ENCODE measurements around the gene RERG. TPM values are rescaled to one million over a fixed set of nuclear protein-coding genes. Genes with fewer than 3 reads are reported as not detected.

Gene RERG
- total RNA-seq, 2 donors from 2014 or later = 0.84 to 5.3 TPM

DNA sequence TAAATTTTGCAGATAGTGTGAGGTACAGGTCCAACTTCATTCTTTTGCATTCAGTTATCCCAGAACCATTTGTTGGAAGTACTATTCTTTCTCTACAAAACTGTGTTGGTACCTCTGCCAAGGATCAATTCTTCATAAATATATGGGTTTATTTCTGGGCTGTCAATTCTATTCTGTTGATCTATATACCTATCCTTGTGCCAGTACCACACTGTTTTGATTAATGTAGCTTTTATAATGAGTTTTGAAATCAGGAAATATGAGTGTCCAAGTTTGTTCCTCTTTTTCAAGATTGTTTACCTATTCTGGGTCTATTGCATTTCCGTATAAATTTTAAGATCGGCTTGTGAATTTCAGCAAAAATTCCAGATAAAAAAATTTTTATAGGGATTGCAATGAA is 48.1 kb downstream of the RERG start:
- Histone ChIP-seq H3K9me3 (no peaks in the 10 kb centered on the region), H3K27ac (no peak overlapping the region), H3K9ac (ENCODE audit: low read depth in 2 of 2, low read length in 2 of 2) (no peak overlapping the region), H3K4me3 (no peak overlapping the region), H3K4me1 (no peaks in the 10 kb centered on the region), H3K36me3 (no peaks in the 10 kb centered on the region), H3K27me3 (no peaks in the 10 kb centered on the region)
- TF ChIP-seq CTCF (IDR thresholded peaks at IDR 0.05) = no peak
- no peak for DNase-seq
- intact Hi-C loops (cut with DNase I) = no loop called here

DNA sequence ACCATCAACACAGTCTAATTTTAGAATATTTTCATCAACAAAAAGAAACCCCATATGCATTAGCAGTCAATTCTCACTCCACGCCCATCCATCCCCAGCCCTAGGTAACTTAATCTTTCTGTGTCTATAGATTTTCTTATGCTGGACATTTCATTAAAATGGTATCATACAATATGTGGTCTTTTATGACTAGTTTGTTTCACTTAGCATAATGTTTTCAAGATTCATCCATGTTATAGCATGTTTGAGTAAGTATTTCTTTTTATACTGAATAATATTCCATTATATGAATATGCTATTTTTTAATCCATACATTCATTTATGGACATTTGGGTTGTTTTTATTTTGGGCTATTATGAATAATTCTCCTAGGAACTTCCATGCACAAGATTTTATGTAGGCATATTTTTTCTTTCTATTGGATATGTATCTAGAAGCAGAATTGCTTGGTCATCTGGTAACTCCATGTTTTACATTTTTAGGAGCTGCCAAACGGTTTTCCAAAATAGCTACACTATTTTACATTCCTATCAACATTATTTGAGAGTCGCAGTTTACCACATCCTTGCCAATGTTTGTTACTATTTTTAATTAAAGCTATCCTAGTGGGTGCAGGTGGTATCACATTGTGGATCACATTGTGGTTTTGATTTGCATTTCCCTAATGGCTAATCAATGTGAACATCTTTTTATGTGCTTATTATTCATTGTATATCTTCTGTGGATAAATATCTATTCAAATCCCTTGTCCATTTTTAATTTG is 49.0 kb downstream of the RERG start:
- DNase-seq = no peak
- TF ChIP-seq CTCF (IDR thresholded peaks at IDR 0.05) = no peak
- H3K27ac ChIP-seq = no peak overlapping the region
- no peaks in the 10 kb centered on the region for H3K4me1 ChIP-seq
- H3K27me3 ChIP-seq = no peaks in the 10 kb centered on the region
- no peaks in the 10 kb centered on the region for H3K36me3 ChIP-seq
- intact Hi-C loops (cut with DNase I) = no loop called here
- H3K9me3 ChIP-seq = no peaks in the 10 kb centered on the region
- no peak overlapping the region for H3K9ac ChIP-seq (ENCODE audit: low read depth in 2 of 2, low read length in 2 of 2)
- H3K4me3 ChIP-seq = no peak overlapping the region

GRCh38 chr12:15171012-15171655 is 50.1 kb downstream of the RERG start:
- no peak for TF ChIP-seq CTCF (IDR thresholded peaks at IDR 0.05)
- no peak for DNase-seq
- intact Hi-C loops (cut with DNase I) = no loop called here

GRCh38 chr12:15168026-15168678 is 53.1 kb downstream of the RERG start:
- Histone ChIP-seq H3K27ac (no peak overlapping the region), H3K4me3 (no peak overlapping the region)
- intact Hi-C loops (cut with DNase I) = no loop called here

More at GRCh38 chr12:15171012-15171655, 50.1 kb downstream of the RERG start:
- Histone ChIP-seq H3K36me3 (no peaks in the 10 kb centered on the region), H3K9ac (ENCODE audit: low read depth in 2 of 2, low read length in 2 of 2) (no peak overlapping the region), H3K27ac (no peak overlapping the region), H3K4me3 (no peak overlapping the region), H3K27me3 (no peaks in the 10 kb centered on the region), H3K9me3 (no peaks in the 10 kb centered on the region), H3K4me1 (no peaks in the 10 kb centered on the region)

More at GRCh38 chr12:15168026-15168678, 53.1 kb downstream of the RERG start:
- H3K36me3 ChIP-seq = no peaks in the 10 kb centered on the region
- no peaks in the 10 kb centered on the region for H3K4me1 ChIP-seq
- no peaks in the 10 kb centered on the region for H3K9me3 ChIP-seq
- no peaks in the 10 kb centered on the region for H3K27me3 ChIP-seq
- no peak for DNase-seq
- no peak for TF ChIP-seq CTCF (IDR thresholded peaks at IDR 0.05)
- no peak overlapping the region for H3K9ac ChIP-seq (ENCODE audit: low read depth in 2 of 2, low read length in 2 of 2)
